HCEC 1CT (cell line): ENCODE measurements around the gene PRPS1L1.

Source experiments
- DNase-seq: peaks from one replicate; pipeline ENCODE4 v3.0.0-alpha.2; 2017

PRPS1L1 gene

DNA sequence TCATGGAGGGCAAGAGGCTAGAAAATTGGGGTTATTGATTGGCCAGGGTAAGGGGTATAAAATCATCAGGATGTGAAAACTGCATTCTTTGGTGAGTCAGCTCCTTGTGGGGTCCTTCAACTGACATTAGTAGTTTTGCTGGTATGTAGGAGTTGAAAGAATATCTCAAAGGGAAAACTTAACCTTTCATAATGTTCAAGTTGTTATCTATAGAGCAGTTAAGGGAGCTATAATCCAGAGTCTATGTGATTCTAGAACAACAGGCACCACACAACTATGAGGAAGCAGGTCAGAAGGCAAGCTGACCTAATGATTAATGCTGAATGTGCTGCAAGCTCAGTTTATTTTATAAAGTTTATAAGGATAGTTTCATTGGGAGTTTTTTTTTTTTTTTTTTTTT, 13.7 kb downstream of the PRPS1L1 start:
- DNase-seq, result peak; percentile 75

DNA sequence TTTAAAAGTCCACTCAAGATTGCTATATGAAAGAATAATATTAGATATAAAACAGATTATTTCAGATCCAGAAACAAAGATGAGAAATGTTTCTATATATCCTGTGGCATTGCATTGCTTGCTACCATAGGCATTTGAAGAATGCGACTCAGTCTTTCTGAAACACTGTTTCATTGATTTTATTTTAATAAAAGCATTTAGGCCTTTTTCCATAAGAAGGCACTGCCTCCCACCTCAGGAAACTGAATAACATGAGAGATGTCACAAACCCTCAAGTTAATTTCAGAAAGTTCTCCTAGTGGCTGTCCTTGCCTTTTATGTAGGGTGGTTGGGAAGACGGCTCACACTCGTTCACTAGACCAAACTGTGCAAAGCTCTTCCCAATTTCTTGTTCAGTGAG, 23.3 kb downstream of the PRPS1L1 start:
- DNase-seq, result no peak

- DNase-seq, result no peak
Observed at GRCh38 chr7:18003286-18003994, 24.2 kb downstream of the PRPS1L1 start.

- DNase-seq, result no peak
Observed at GRCh38 chr7:17998692-17999091, 29.0 kb downstream of the PRPS1L1 start.

- no peak for DNase-seq
Observed at GRCh38 chr7:17996442-17997223, 31.0 kb downstream of the PRPS1L1 start.

DNA sequence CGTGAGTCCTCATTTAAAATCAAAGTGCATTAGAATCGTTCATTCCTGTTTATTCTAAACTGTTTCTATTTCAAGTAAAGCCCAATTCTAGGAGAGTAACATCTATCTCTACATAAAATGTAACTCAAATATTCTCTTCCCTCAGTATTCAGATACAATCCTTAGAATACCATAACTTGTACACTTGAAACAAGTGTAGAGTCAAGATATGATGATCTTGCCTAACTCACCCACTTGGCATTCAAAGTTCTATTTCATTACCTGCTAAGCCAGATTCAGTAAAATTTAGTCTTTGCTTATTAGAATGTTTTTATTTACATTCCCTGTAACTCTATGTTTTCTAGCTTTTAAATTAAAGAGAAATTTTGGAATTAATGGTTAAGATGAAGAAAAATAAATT, 31.6 kb downstream of the PRPS1L1 start:
- no peak for DNase-seq

DNA sequence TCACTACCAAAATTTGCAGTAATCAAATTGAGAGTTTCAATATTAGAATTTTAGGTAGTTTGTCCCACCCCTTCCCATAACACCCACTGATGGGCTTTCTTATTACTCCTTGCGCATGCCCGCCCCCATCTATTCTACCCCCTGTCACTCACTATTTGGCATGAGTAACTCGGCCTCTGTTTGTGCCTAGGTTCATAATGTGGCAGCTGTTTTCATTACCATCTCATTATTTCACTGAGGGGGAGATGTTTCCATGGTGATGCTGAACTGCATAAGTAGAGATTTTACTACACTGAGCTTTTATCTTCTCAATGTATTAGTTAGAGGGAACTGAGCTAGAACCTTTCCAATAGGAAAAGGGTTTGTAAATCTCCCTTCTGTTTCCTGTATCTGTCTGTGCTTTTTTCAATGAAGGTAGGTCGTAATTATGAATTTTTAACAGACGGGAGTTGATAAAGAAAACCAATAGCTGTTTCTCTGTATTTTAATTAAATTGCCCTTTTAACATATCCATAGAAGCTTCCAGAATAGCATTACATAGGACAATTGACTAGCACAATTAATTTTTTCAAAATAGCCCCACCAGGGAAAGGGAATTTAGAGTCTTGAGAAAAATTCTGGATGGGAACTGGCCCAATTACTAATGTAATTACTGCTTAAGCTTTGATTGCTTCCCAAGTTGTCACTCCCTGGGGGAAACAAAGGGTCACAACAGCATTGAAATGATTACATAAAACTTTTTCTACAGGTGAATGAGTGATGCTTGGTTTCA, 33.4 kb downstream of the PRPS1L1 start:
- DNase-seq, result no peak

DNA sequence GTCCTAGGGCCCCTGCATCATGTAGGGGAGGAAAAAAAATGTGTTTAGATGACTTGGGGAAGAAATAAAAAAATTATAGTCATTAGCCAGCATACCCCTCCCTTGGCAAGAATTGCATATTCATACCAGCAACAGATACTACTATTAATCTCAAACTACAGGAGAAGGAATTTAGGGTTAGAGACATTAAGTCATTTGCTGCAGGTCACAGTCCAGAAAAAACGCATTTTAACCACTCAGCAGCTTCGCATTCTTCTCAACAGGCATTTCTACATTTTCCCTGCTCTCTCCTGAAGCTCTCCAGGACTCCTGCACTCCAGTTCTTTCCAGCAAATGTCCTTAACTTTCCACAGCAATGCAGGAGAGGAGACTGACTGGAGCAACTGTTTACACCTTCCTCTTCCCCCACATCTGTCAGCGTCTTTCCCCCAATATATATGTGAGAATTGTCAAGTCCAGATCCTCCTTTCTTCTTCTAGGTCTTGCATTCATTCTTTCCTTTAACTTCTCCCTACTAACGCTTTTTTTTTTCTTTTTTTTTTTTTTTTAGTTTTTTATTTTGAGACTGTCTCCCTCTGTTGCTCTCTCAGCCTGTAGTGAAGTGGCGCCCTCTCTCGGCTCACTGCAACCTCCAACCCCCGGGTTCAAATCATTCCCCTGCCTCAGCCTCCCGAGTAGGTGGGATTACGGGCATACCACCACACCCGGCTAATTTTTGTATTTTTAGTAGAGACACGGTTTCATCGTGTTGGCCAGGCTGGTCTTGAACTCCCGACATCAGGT, 35.6 kb downstream of the PRPS1L1 start:
- DNase-seq, result no peak

DNA sequence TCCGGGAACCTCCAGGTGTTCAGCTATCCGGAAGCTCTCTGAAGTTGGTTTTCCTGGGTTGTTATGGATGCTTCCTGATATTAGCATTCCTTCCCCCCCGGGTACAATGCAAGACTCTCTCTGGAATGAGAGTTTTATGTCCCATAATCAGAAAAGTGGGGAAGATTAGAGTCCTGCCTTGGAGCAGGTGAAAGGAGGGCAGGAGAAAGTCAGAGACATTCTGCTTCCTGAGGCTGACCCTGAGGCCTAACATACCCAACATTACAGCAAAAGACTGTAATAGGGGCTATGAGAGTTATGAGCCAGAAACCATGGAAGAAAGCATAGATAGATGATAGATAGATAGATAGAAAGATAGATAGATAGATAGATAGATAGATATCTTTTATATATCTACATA, 36.9 kb downstream of the PRPS1L1 start:
- no peak for DNase-seq

DNA sequence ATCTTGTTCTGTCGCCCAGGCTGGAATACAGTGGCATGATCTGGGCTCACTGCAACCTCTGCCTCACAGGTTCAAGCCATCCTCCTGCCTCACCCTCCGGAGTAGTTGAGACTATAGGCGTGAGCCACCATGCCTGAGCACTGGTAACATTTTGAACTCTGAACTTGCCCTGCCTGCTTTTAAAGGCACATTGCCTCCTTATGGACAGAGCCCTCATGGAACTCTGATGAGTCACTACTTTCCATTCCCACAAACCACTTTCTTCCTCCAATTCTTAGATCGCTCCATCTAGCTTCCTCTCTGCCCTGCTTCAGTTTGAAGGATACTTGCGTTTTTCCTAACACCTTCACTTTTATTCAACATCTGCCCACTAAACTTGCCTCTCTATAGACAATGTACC, 38.1 kb downstream of the PRPS1L1 start:
- DNase-seq, result peak; percentile 49

GRCh38 chr7:17988858-17989257, 38.8 kb downstream of the PRPS1L1 start:
- DNase-seq, result no peak

- DNase-seq, result no peak
Observed at GRCh38 chr7:17988141-17988540, 39.5 kb downstream of the PRPS1L1 start.

DNA sequence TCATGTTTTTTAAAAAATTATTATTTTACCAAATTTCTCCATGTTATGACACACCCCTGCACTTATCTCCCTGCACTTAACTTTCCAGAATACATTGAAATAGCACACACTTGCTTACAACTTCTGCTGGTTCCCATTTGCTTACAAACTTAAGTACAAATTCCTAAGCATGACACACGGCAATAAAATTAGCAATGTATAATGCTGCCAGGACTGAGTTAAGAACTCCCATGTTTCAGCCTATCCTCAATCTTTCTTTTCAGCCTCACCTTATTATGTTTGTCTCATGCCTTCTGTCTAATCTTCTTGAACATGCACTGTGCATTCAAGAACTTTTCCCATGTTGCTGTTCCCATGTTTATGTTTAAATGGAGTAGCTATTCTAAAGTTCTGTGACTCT, 40.8 kb downstream of the PRPS1L1 start:
- DNase-seq, result peak; percentile 90

DNA sequence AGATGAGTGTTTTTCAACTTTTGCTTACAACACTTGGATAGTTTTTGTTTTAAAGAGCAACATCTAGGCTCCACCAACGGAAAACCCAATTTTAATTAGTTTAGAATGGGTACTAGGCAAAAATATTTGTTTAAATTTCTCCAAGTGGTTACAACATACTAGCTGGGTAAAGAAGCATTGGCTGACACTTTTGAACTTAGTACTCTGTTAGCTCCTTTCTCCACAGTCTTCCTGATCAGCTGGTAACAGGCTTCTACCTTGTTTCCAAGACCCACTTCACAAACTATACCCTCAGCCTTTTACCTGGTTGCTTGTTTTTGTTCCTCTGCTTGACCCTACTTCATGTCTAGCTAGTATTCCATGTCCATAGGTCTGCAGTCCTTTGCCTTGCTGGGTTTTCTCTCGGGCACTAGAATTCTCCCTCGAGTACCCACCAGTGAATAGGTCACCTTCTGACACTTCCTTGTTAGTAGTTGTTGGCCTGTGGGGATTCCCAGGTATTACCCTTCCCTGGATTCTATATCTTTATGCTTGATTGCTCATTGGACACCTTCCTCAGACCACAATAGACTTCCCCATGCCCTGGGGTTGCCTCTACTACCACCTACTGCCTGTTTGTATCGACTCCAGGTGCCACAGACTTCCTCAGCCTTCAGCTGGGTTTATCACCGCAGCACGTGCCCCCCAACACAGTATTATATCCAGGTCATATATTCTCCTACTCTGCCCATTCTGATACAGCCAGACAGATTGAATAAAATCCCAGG, 42.0 kb downstream of the PRPS1L1 start:
- no peak for DNase-seq

DNA sequence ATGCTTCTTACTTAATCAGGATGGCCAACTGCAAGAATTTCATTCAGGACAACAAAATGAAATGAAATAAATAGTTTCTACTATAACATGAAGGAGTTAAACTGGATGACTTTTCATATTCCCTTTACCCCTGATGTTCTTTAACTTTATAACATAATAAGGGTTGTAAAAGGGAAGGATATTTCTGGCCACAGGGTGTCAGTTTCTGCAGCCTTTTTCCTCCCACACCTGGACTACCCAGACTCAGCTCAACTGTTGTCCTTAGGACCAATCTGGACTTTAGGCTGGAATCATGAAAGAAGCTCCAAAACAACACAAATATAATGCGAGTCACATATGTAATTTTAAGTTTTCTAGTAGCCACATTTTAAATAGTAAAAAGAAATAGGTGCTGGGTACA, 43.4 kb downstream of the PRPS1L1 start:
- no peak for DNase-seq

DNA sequence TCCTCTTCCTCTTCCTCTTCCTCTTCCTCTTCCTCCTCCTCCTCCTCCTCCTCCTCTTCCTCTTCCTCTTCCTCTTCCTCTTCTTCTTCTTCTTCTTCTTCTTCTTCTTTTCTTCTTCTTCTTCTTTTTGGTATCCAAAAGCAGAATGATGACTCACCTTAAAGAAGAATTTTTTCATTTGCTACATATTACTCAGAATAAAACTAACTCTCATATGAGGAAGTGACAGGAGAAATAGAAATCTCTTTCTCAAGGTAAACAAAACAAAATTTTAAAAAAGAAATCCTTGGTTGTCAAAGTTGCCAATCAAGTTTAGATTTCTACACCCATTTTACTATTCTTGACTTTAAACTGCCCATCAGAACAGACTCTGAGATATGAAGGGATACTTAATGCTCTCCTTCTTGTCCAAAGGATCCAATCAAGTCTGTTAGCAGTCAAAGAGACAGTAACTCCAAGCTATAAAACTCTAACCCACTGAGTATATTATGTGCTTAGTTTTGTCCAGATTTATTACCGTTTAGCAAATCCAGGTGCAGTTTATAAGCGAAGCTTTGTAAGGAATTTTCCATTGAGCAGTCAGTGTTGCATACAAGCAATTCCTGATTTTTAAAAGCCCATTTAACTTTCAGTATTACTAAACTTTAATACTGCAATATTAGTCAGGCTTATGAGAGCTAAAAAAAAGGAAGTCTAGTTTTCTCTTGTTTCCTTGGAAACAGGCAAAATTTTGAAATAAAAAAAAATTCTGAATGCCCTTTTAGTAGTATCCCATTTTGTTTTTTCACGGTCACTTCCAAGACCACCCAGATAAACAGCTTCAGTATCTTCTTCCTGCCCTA, 44.2 kb downstream of the PRPS1L1 start:
- peak; percentile 13 for DNase-seq

GRCh38 chr7:17976952-17977351, 50.7 kb downstream of the PRPS1L1 start:
- no peak for DNase-seq
